Muscle of leg (tissue), 11 donors: Measurements from ENCODE around the gene KMT2D. TPM values are rescaled to one million over a fixed set of nuclear protein-coding genes. Genes with fewer than 3 reads are reported as not detected.

Experiments
- DNase-seq: peaks from one replicate; pipeline ENCODE4 v3.0.0; 2013
- H3K27ac ChIP-seq: one replicate; pipeline ENCODE4 v1.5.1; 2013; ENCODE audit warnings: mild to moderate bottlenecking, low read length, control low read depth
- H3K27me3 ChIP-seq: one replicate; pipeline ENCODE4 v1.6.1; 2013; ENCODE audit warnings: low read length; ENCODE audit not compliant: control insufficient read depth, insufficient read depth
- H3K36me3 ChIP-seq: one replicate; pipeline ENCODE4 v1.6.1; 2013; ENCODE audit warnings: low read length; ENCODE audit not compliant: control insufficient read depth, insufficient read depth
- H3K4me1 ChIP-seq: one replicate; pipeline ENCODE4 v1.6.1; 2013; ENCODE audit warnings: low read length; ENCODE audit not compliant: control insufficient read depth, insufficient read depth
- H3K4me3 ChIP-seq: one replicate; pipeline ENCODE4 v1.5.1; 2013; ENCODE audit warnings: low read length, control low read depth
- H3K9me3 ChIP-seq: replicated peaks from 2 replicates; pipeline ENCODE4 v1.6.1; 2013; ENCODE audit warnings: low read depth, low read length; ENCODE audit not compliant: control insufficient read depth
- whole genome bisulfite sequencing: methylation state at CpG from one replicate; pipeline ENCODE4 v1.1.5; 2013; ENCODE audit warnings: missing lambda C conversion rate; ENCODE audit not compliant: insufficient coverage; 5-methylcytosine and 5-hydroxymethylcytosine counted together
- polyA plus RNA-seq, 8 donors: library from polyadenylated mRNA; unstranded; fragments of 120-200 nt; gene quantifications; one replicate each; pipeline versions ENCODE4 v1.2.1 to v1.2.3, GENCODE V29; 2013; ENCODE audit warnings: inconsistent platforms in 1 of 8, low replicate concordance in 1 of 8; ENCODE audit not compliant: insufficient read length in 8 of 8, insufficient read depth in 1 of 8
- total RNA-seq: library from RNA; stranded (reverse); fragments of 120-200 nt; gene quantifications from one replicate; pipeline ENCODE4 v1.2.4, GENCODE V29; 2013

Gene KMT2D
- total and polyA plus RNA-seq, 9 donors = 25.6 to 58.0 (median 44.2) TPM

- Histone ChIP-seq H3K9me3 (no peaks in the 10 kb centered on the region), H3K4me3 (no peak overlapping the region), H3K27ac (no peak overlapping the region), H3K36me3 (peaks cover 71% of the 10 kb centered on the region), H3K27me3 (no peaks in the 10 kb centered on the region), H3K4me1 (peaks cover 34% of the 10 kb centered on the region)
- WGBS = 95% methylated on average over 7 of the region's 10 CpGs
- no peak for DNase-seq
These were observed 6.1 kb downstream of the KMT2D start for GRCh38 chr12:49054524-49054923.

DNA sequence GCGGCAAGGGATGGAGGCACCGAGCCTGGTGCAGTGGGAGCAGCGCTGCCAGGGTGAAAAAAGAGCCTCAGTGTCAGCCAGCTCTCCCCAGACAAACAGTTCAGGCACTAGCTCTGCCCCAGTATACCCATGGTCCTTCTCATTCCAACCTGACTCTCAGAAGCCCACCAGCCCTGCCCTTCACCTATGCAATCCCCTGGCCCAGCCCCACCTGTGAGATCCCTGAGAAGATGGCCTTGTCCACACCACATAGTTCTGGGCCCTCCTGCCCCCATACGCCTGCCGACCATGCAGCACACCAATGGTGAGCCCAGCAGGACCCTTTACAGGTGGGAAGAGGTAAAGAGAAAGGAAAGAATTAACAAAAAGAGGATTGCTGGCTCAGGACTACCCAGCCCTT lies 6.5 kb downstream of the KMT2D start:
- H3K36me3 ChIP-seq = peaks cover 76% of the 10 kb centered on the region
- no peak overlapping the region for H3K27ac ChIP-seq
- peaks cover 34% of the 10 kb centered on the region for H3K4me1 ChIP-seq
- no peak for DNase-seq
- 95% methylated on average over 3 of the region's 5 CpGs for WGBS
- H3K9me3 ChIP-seq = no peaks in the 10 kb centered on the region
- H3K27me3 ChIP-seq = no peaks in the 10 kb centered on the region
- no peak overlapping the region for H3K4me3 ChIP-seq

GRCh38 chr12:49052451-49053208 lies 8.0 kb downstream of the KMT2D start:
- Histone ChIP-seq H3K27ac (no peak overlapping the region), H3K27me3 (no peaks in the 10 kb centered on the region), H3K9me3 (no peaks in the 10 kb centered on the region), H3K36me3 (peaks cover 88% of the 10 kb centered on the region), H3K4me1 (peaks cover 21% of the 10 kb centered on the region), H3K4me3 (no peak overlapping the region)
- WGBS = 83% methylated on average over 12 of the region's 16 CpGs
- no peak for DNase-seq

- Histone ChIP-seq H3K9me3 (no peaks in the 10 kb centered on the region), H3K4me3 (no peak overlapping the region), H3K36me3 (peaks cover 92% of the 10 kb centered on the region), H3K27me3 (no peaks in the 10 kb centered on the region), H3K27ac (no peak overlapping the region), H3K4me1 (peaks cover 14% of the 10 kb centered on the region)
- no peak for DNase-seq
- WGBS = 94% methylated on average over 17 of the region's 20 CpGs
These were observed 8.7 kb downstream of the KMT2D start for GRCh38 chr12:49051777-49052438.

DNA sequence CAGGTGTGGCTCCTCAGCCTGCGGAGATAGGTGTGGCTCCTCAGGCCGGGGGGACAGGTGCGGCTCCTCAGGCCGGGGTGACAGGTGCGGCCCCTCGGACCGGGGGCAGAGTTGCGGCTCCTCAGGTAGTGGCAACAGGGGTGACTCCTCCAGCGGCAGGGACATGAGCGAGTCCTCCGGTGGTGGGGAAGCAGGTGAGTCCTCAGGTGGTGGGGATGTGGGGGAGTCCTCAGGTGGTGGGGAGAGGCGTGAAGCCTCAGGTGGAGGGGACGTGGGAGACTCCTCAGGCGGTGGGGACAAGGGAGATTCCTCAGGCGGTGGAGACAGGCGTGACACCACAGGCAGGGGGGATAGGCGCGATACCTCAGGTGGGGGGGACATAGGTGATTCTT lies 9.2 kb downstream of the KMT2D start:
- whole genome bisulfite sequencing = 94% methylated on average over 18 of the region's 18 CpGs
- Histone ChIP-seq H3K4me3 (no peak overlapping the region), H3K27ac (no peak overlapping the region), H3K9me3 (no peaks in the 10 kb centered on the region), H3K36me3 (peaks cover 97% of the 10 kb centered on the region), H3K4me1 (peaks cover 9% of the 10 kb centered on the region), H3K27me3 (no peaks in the 10 kb centered on the region)
- no peak for DNase-seq

- no peak overlapping the region for H3K27ac ChIP-seq
- peaks cover 4% of the 10 kb centered on the region for H3K4me1 ChIP-seq
- no peak overlapping the region for H3K4me3 ChIP-seq
- 98% methylated on average over 13 of the region's 13 CpGs for WGBS
- H3K27me3 ChIP-seq = no peaks in the 10 kb centered on the region
- DNase-seq = no peak
- peaks cover 100% of the 10 kb centered on the region for H3K36me3 ChIP-seq
- H3K9me3 ChIP-seq = no peaks in the 10 kb centered on the region
These were observed 9.9 kb downstream of the KMT2D start for GRCh38 chr12:49050507-49051372.

DNA sequence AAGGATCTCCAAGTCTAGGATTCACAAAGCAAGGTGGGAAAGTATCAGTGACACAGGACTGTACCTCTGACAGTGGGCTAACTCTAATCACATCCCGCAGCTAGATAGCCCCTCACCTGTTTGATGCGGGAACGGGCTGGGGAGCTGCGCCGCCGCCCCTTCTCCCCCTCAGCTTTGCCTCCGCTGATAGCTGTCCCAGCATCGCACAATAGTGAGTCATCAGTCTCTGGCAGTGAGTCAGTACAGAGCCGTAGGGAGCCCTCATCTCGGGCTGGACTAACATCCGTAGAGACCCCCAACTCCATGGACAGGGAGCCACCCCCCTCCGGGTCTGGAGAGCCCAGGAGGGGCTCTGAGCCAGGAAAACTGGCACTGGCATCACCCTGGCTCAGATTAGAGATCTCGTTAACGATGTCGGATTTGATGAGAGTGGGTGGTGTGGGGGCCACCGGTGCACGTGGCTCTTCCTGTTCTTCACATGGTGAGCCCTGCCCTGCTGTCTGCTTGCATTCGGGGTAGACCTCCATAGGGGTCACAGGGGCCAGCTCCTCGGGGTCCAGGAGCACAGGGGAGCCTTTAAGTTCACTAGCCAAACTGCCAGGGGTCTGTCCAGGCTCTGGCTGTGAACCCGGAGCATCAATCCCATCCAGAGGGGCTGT lies 10.9 kb downstream of the KMT2D start:
- Histone ChIP-seq H3K4me1 (no peaks in the 10 kb centered on the region), H3K9me3 (no peaks in the 10 kb centered on the region), H3K27me3 (no peaks in the 10 kb centered on the region), H3K27ac (no peak overlapping the region), H3K4me3 (no peak overlapping the region), H3K36me3 (peaks cover 100% of the 10 kb centered on the region)
- 80% methylated on average over 14 of the region's 20 CpGs for WGBS
- no peak for DNase-seq

DNA sequence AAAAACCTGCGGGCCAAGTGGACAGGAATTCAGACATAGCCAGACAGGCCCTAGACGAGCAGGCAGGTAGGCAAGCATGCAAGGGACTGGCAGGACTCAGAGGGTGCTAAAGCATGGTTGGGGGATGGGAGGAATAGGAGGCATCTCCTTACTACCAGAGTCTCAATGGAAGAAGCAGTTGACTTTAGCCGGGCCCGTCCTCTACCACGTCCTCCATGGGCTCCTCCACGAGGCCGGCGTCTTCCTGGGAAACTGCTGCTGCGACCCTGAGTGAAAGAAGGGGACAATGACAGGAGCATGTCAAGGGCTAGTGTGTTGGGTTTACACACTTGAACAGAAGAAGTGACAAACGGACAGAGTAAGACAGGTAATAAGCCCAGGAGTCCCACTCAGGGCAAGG lies 11.6 kb downstream of the KMT2D start:
- H3K36me3 ChIP-seq = peaks cover 100% of the 10 kb centered on the region
- no peaks in the 10 kb centered on the region for H3K27me3 ChIP-seq
- H3K9me3 ChIP-seq = no peaks in the 10 kb centered on the region
- DNase-seq = no peak
- H3K27ac ChIP-seq = no peak overlapping the region
- H3K4me1 ChIP-seq = no peaks in the 10 kb centered on the region
- WGBS = 95% methylated on average over 9 of the region's 10 CpGs
- H3K4me3 ChIP-seq = no peak overlapping the region

- Histone ChIP-seq H3K4me1 (no peaks in the 10 kb centered on the region), H3K27ac (no peak overlapping the region), H3K27me3 (no peaks in the 10 kb centered on the region), H3K9me3 (no peaks in the 10 kb centered on the region), H3K36me3 (peaks cover 100% of the 10 kb centered on the region), H3K4me3 (no peak overlapping the region)
- WGBS = 97% methylated on average over 6 of the region's 12 CpGs
- DNase-seq = no peak
These were observed 14.3 kb downstream of the KMT2D start for GRCh38 chr12:49046129-49046895.
